Right lobe of liver (tissue), 4 donors: ENCODE data around the gene SHISA4.

Experiments
- CTCF ChIP-seq, 4 donors: fragments of 200-600 bp in 3 of 4; fragments of 450-650 bp in 1 of 4; IDR thresholded peaks; one replicate each; pipeline versions ENCODE4 v1.5.1 to v1.8.0; 2016 to 2022; ENCODE audit warnings: antibody characterized with exemption in 4 of 4, mild to moderate bottlenecking in 2 of 4
- POLR2A ChIP-seq: fragments of 450-650 bp; IDR thresholded peaks from one replicate; pipeline ENCODE4 v1.6.1; 2017; ENCODE audit warnings: antibody characterized with exemption, mild to moderate bottlenecking
- donor health status: DM: no; HTN: no; CAD: no.
- donor health status: DM: no; HTN: no; CAD: no.
- donor health status: DM: no; HTN: yes; CAD: no.

- no peak for TF ChIP-seq CTCF (IDR thresholded peaks at IDR 0.05)
- TF ChIP-seq POLR2A = no peak
Observed at GRCh38 chr1:201933840-201934430, 45.2 kb downstream of the SHISA4 start.
